Measurements from ENCODE around the gene HIF3A. TPM values are rescaled to one million over a fixed set of nuclear protein-coding genes. Genes with fewer than 3 reads are reported as not detected.

Gene HIF3A
- total and polyA plus RNA-seq, 2 of the 8 experiments (the other 6 are each of a cell fraction or from before 2014, with no cell fraction given), result 38.6 to 38.8 TPM

DNA sequence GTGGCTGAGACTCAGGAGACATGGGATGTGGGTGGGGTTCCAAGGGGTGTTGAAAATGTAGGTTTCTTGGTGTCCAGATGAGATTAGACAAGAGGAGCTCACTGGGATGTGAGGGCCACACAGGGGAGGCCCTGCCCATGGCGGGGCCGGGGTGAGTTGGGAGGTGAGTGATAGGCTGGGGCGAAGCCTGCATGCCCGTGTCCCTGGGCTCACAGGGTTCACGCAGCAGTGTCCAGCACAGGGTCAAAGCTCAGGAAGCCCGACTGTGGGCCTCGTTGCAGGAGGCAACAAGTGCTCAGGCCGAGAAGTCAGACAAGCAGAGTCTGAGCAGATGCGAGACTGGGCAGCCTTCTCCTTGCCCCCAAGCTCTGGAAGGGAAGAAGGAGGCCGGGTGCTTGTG, 89.3 kb downstream of the HIF3A start:
- no peaks in the 10 kb centered on the region for H3K23me2 ChIP-seq (ENCODE audit: low read depth, low read length)
- ChIA-PET POLR2A (ENCODE audit: partially characterized antibody) (no interaction called here), CTCF (ENCODE audit: partially characterized antibody) (interaction anchor here (0.5 to 3.6 kb wide), 8 partner anchors 7 to 129 kb away, joined by 3 to 19 read pairs (median 4); partner anchors contain the start of gene PPP5C)
- WGBS, 2 experiments (ENCODE audit: extremely low coverage in 1 of 2, insufficient coverage in 1 of 2, insufficient read length in 1 of 2, insufficient replicate concordance in 2 of 2, low coverage in 1 of 2, low lambda C conversion rate in 2 of 2, missing lambda C conversion rate in 1 of 2), result 86% methylated on average over 9 of the region's 10 CpGs; no CpG with 5 or more reads in 1 of the 2 experiments
- H2AK5ac ChIP-seq (ENCODE audit: low read depth, low read length), result no peak overlapping the region
- no peak overlapping the region for H2AFZ ChIP-seq (ENCODE audit: low read length)
- peaks cover 0 to 2% (median 0%) of the 10 kb centered on the region in 4 experiments; a peak in 2 of 7 replicates for H3K4me1 ChIP-seq (replicated peaks in 1 of 4; ENCODE audit: control insufficient read depth in 3 of 4, insufficient read depth in 4 of 4, low read length in 3 of 4)
- DNase-seq (ENCODE audit: low read depth in 1 of 2, low spot score in 2 of 2) (no peak), FAIRE-seq (no peak)
- H3K56ac ChIP-seq (replicated peaks; ENCODE audit: insufficient read length, low read depth, low read length), result no peak overlapping the region
- no peak overlapping the region for H3K4me3 ChIP-seq (ENCODE audit: extremely low read depth in 1 of 4, insufficient read depth in 2 of 4, low read depth in 3 of 4, low read length in 4 of 4)
- no peak overlapping the region; the same call in 1 of the 2 replicates for H4K8ac ChIP-seq (ENCODE audit: extremely low read depth, insufficient read depth, low read length)
- no peaks in the 10 kb centered on the region; a peak in 1 of 4 replicates for H3K9me3 ChIP-seq (ENCODE audit: insufficient read depth in 2 of 2, low read depth in 1 of 2, low read length in 1 of 2)
- H3K79me2 ChIP-seq (ENCODE audit: control insufficient read depth in 1 of 2, insufficient read depth in 2 of 2, low read length in 2 of 2), result 0 out of 4 replicates have a peak, but pooled peaks cover 0 to under 1% of the 10 kb centered on the region in 2 experiments
- H3K4ac ChIP-seq (replicated peaks; ENCODE audit: insufficient read length, low read depth, low read length), result no peak overlapping the region
- H3K27ac ChIP-seq (ENCODE audit: low read depth, low read length), result no peak overlapping the region
- H3K27me3 ChIP-seq (replicated peaks in 1 of 4; ENCODE audit: control insufficient read depth in 3 of 4, extremely low read depth in 1 of 4, insufficient read depth in 3 of 4, low read length in 3 of 4), result no peaks in the 10 kb centered on the region
- H3K4me2 ChIP-seq (ENCODE audit: insufficient read depth in 1 of 2, low read depth in 2 of 2, low read length in 2 of 2), result no peak overlapping the region
- H2BK12ac ChIP-seq (ENCODE audit: low read depth, low read length), result no peak overlapping the region
- H4K91ac ChIP-seq (replicated peaks; ENCODE audit: insufficient read length, low read length), result no peak overlapping the region
- no peak overlapping the region for H3K14ac ChIP-seq (ENCODE audit: insufficient read length)
- no peak overlapping the region for H3K9ac ChIP-seq (replicated peaks in 1 of 4; ENCODE audit: extremely low read depth in 1 of 4, low read depth in 3 of 4, low read length in 3 of 4)
- H4K5ac ChIP-seq (ENCODE audit: insufficient read length, low read depth, low read length), result no peak overlapping the region
- H2BK15ac ChIP-seq (ENCODE audit: low read length), result no peak overlapping the region
- H3K23ac ChIP-seq (ENCODE audit: insufficient read length), result no peak overlapping the region
- peaks cover 3% of the 10 kb centered on the region; the same call in 1 of the 2 replicates for H3K79me1 ChIP-seq (ENCODE audit: low read depth, low read length)
- H2BK5ac ChIP-seq (ENCODE audit: low read depth, low read length), result no peak overlapping the region
- peaks cover 14 to 69% (median 56%) of the 10 kb centered on the region in 4 experiments; a peak in 6 of 8 replicates for H3K36me3 ChIP-seq (ENCODE audit: control insufficient read depth in 2 of 4, insufficient read depth in 4 of 4, low read length in 3 of 4)
- H3K18ac ChIP-seq (ENCODE audit: extremely low read depth, low read length), result no peak overlapping the region
- no peak overlapping the region for H2BK20ac ChIP-seq (ENCODE audit: low read length)
- H4K20me1 ChIP-seq (replicated peaks in 1 of 2; ENCODE audit: control insufficient read depth in 1 of 2, insufficient read depth in 2 of 2, low read length in 2 of 2), result peaks cover 2 to 13% of the 10 kb centered on the region in 2 experiments
- H2BK120ac ChIP-seq (replicated peaks; ENCODE audit: low read depth, low read length), result no peak overlapping the region
- TF ChIP-seq MAFK (IDR thresholded peaks at IDR 0.05; ENCODE audit: low read depth, low read length) (no peak), ATF2 (IDR thresholded peaks at IDR 0.05; ENCODE audit: low read length) (no peak), RBBP5 (IDR thresholded peaks at IDR 0.05; ENCODE audit: borderline replicate concordance, low read depth, low read length) (no peak), POLR2A (IDR thresholded peaks at IDR 0.05; ENCODE audit: control extremely low read depth in 1 of 2, low read depth in 2 of 2, low read length in 2 of 2) (no peak), NRF1 (IDR thresholded peaks at IDR 0.05; ENCODE audit: low read depth, low read length) (no peak), TAF7 (optimal IDR thresholded peaks at IDR 0.05; ENCODE audit: borderline replicate concordance, low read depth, low read length) (no peak), CTCF (IDR thresholded peaks at IDR 0.05; ENCODE audit: control extremely low read depth in 1 of 3, insufficient read depth in 1 of 3, low read depth in 1 of 3, low read length in 3 of 3) (no peak), NANOG (IDR thresholded peaks at IDR 0.05; ENCODE audit: insufficient read depth, low read depth, low read length, poor library complexity, severe bottlenecking) (no peak), YY1 (IDR thresholded peaks at IDR 0.05; ENCODE audit: low read depth, low read length) (no peak)

All from H1 (cell line).